ENCODE data around the gene ERICH3.

The ERICH3 gene

DNA sequence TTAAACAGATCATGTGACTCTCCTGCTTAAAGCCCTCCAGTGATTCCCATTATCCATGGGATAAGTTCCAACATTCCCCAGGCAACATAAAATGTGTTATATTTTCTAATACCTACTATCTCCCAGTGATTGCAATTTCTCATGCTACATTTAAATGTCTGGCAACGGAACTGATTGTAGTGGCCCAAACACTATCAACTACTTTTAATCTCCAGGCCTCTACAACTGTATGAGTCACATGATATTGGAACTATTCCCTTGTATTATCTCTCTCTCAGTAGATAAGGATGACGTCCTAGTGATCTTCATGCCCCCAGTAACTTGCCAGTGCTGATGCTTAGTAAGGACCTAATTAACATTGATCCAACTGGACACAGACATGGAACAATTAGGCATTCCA lies 49.9 kb downstream of the ERICH3 start:
- no peaks in the 10 kb centered on the region for H3K36me3 Mint-ChIP-seq
- H3K9me3 Mint-ChIP-seq = no peaks in the 10 kb centered on the region
- no peak overlapping the region for H3K4me3 Mint-ChIP-seq
- H3K4me1 Mint-ChIP-seq = no peaks in the 10 kb centered on the region
- H3K27me3 Mint-ChIP-seq = peaks cover 2% of the 10 kb centered on the region
- no peak overlapping the region for H3K27ac Mint-ChIP-seq

DNA sequence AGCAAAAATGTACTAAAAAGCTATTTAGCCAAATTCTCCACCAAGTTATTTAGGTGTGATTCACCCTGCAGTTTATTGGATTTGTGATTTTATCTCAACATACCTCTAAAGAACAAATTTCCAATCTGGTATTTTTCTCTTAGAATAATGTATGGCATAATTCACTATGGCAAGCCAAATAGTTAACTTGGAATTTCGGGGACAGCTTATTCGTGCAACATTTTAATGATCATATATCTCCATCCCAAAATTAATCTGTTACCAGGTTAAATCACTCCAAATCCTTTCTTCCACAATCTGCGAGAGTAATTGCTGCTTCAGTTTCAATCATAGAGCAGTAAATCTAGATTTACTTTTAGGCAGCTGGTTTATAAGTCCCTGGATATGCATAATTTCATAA lies 53.4 kb downstream of the ERICH3 start:
- no peak overlapping the region for H3K4me3 Mint-ChIP-seq
- no peaks in the 10 kb centered on the region for H3K9me3 Mint-ChIP-seq
- H3K27ac Mint-ChIP-seq = no peak overlapping the region
- H3K27me3 Mint-ChIP-seq = peaks cover 1% of the 10 kb centered on the region
- no peaks in the 10 kb centered on the region for H3K4me1 Mint-ChIP-seq
- no peaks in the 10 kb centered on the region for H3K36me3 Mint-ChIP-seq

DNA sequence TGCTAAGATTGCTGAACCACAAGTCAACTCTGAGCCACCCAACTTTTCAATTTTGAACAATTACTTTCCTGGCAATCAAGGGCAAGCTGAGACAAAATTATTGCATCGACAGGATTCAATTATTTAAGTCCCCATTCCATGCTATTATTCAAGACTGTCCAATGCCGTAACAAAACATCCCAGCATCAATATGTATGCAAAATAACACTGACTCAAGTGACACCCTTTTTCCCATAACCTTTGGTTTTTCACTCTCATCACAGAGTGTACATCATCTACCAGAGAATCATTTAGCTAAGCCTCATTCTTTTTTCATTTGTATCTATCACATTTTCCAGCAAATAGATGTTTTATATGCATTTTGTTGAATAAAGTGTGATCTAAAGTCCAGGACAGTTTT lies 54.6 kb downstream of the ERICH3 start:
- no peaks in the 10 kb centered on the region for H3K4me1 Mint-ChIP-seq

DNA sequence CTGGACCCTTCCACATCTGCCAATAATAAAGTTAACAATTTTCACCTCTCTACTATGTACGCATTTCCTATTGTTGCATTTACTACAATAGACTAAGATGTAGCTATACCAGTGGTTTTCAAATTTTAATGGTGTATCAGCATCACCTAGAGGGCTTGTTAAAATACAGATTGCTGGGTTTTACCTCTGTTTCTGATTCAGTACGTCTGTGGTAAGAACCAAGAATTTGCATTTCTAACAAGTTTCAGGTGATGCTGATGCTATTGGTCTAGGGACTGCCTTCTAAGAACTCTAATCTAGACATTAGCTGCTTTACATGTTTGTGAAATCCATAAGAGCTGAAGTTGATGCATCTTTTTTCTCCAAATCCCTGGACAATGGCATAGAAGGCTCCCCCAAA lies 59.7 kb downstream of the ERICH3 start:
- H3K9me3 Mint-ChIP-seq = no peaks in the 10 kb centered on the region
- H3K36me3 Mint-ChIP-seq = no peaks in the 10 kb centered on the region
- H3K27ac Mint-ChIP-seq = no peak overlapping the region
- no peaks in the 10 kb centered on the region for H3K4me1 Mint-ChIP-seq
- H3K4me3 Mint-ChIP-seq = no peak overlapping the region
- H3K27me3 Mint-ChIP-seq = peaks cover 1% of the 10 kb centered on the region

More for the DNA sequence above, 54.6 kb downstream of the ERICH3 start:
- no peaks in the 10 kb centered on the region for H3K36me3 Mint-ChIP-seq
- no peak overlapping the region for H3K4me3 Mint-ChIP-seq
- no peaks in the 10 kb centered on the region for H3K9me3 Mint-ChIP-seq
- H3K27me3 Mint-ChIP-seq = peaks cover 1% of the 10 kb centered on the region
- no peak overlapping the region for H3K27ac Mint-ChIP-seq

DNA sequence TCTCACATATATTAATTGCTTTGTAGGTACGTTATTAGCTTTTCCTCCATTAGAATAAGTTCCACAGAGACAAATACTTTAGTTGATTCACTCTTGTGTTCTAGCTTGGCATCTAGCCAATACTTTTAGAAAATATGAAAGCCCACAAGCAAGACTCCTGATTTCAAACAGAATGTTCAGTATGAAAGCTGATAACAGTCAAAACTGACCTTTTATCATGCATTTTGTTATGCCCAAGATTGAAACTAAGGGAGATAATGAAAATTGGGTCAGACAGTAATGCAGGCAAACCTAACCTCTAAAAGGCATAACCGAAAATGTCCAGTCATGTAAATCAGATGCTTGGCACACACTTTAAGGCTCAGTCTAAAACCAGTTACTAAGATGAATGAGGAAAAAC lies 61.7 kb downstream of the ERICH3 start:
- Mint-ChIP-seq H3K36me3 (no peaks in the 10 kb centered on the region), H3K9me3 (no peaks in the 10 kb centered on the region), H3K4me3 (no peak overlapping the region), H3K4me1 (no peaks in the 10 kb centered on the region), H3K27ac (no peak overlapping the region), H3K27me3 (peaks cover 1% of the 10 kb centered on the region)

DNA sequence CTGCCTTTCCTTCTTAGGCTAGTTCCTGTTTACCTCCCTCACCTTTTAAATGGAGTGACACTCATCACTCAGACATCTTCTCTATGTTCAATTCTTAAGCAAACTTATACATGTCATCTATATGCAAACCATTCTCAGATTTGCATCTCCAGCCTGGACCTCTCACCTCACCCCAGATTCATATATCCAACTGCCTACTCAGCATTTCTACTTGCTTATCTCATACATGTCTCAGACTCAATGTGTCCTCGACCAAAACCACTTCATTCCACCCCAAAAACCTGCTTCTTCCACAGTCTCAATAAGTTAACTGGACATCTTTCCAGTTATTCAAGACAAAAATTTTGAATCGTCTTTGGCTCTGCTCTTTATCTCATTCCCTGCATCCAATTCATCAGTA lies 62.6 kb downstream of the ERICH3 start:
- H3K4me1 Mint-ChIP-seq = no peaks in the 10 kb centered on the region
- no peak overlapping the region for H3K4me3 Mint-ChIP-seq
- H3K27ac Mint-ChIP-seq = no peak overlapping the region

DNA sequence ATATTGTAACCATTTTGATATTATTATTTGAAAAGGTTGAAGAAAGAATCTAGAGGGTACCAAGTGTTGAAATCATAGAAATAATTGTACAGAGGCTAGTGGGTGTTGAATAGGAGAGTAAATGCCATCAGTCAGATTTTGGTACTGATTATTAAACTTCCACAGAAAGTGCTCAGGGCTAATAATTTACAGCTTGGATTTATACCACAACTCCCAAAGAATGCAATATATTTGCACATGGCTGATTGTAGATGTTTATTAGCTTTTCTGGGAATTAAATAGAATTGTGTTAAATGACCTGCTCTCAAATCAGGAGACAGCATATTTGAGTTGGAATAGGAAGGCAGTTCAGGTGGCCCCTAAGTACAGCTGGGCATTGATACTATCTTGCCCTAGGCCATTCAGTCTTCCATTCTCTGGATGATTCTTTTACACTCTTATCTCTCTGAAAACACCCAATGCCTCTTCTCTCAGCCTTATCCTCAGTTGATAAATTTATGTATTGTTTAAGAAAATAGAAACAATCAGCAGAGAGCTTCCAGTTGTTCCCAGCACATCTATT lies 63.7 kb downstream of the ERICH3 start:
- Mint-ChIP-seq H3K4me3 (no peak overlapping the region), H3K27me3 (peaks cover 2% of the 10 kb centered on the region), H3K4me1 (no peaks in the 10 kb centered on the region), H3K9me3 (no peaks in the 10 kb centered on the region), H3K27ac (no peak overlapping the region), H3K36me3 (no peaks in the 10 kb centered on the region)

More for the DNA sequence above, 62.6 kb downstream of the ERICH3 start:
- Mint-ChIP-seq H3K9me3 (no peaks in the 10 kb centered on the region), H3K27me3 (no peaks in the 10 kb centered on the region), H3K36me3 (no peaks in the 10 kb centered on the region)

DNA sequence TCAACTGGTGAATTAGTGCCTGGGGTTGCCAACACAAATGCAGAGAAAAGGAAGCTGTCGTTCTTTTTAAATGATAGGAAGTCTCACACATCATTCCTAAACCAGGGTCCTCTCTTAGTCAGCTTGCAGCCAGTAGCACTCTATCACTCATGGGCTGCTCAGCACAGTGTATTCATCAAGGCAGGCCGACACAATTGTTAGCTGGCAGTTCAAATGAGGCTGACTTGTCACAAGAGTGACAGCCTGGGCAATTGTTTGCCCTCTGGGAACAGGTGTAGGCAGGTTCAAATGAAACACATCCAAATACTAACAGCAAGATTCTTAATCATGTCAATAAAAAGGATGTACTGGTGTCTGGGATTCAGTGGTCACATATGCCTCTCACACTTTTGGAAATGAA lies 76.9 kb downstream of the ERICH3 start:
- Mint-ChIP-seq H3K27ac (no peak overlapping the region), H3K4me1 (no peaks in the 10 kb centered on the region), H3K27me3 (peaks cover 1% of the 10 kb centered on the region), H3K36me3 (no peaks in the 10 kb centered on the region), H3K4me3 (no peak overlapping the region), H3K9me3 (no peaks in the 10 kb centered on the region)

DNA sequence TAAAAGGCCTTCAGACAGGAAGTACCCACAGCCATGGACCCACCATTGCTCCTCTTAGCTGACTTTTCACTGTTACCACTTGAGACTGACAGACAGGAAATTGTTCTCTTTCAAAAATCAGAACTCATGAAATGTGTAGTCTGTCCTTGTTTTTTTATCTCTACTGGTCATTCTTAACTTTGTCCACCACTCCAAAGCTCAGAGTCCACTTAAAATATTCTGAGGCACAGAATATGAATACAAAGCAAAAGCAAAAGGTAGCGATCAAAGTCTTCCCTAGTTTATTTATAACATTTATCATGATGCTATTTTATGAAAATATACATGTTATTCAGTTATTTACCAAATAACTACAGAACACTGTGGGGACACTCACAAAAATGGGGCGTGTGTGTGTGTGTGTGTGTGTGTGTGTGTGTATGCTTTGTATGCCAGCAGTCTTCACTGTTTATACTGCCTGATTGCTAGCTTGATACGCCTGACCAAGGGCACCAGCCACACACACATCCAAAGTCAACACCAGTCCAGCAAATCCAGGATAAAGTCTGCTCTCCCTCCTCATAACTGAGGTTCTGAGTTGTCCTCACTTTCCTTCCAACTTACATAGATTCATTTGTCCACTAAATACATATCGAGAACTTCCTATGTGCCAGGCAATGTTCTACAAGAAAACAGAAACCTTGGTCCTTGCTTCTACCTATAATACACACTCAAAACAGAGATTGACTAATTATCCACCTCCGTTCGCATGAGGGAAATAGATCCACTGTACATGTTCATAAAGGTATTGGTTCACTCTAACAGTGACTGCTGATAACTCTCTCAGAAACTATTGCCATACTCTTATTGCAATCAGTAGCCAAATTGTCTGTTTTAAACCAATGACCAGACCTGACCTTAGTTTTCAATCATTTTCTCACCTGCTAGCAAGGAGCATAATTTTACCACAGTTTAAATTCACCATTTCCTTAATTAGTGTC lies 79.4 kb downstream of the ERICH3 start:
- Mint-ChIP-seq H3K4me3 (no peak overlapping the region), H3K4me1 (no peaks in the 10 kb centered on the region), H3K36me3 (no peaks in the 10 kb centered on the region), H3K9me3 (no peaks in the 10 kb centered on the region), H3K27me3 (peaks cover 3% of the 10 kb centered on the region), H3K27ac (no peak overlapping the region)

DNA sequence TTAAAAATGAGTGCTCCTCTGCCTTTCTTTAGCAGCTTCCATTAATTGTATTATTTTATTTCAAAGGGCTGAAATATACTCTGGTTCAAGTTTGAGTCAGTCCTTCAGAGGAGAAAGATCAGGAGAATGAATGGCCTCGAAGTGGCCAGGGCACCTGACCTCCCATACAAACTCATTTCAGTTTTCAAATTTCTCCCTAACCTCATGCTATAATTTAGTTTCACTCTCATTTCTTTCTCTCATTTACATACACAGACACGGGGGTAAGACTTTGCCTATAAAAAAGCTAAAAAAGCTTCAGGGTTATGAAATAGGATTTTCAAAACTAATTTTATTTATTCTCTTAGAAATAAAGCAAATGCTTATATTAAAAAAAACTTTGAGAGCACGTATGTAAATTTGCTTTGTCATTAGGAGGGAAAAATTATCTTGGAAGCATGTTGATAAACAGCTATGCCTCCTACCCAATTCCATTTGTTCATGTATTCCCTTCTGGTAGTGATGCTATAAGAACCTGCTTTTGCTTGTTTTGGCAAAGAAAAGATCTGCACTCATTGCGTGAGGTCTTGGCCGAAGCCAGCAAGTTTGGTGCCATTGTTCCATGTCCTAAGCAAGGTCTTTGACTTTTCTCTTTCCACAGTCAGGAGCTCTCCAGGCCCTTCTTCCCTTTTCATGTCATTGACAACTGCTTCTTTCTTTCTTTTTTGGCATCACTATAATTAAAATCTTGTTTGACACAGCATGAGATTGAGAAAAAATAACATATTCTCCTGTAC lies 80.8 kb downstream of the ERICH3 start:
- H3K27ac Mint-ChIP-seq = no peak overlapping the region

DNA sequence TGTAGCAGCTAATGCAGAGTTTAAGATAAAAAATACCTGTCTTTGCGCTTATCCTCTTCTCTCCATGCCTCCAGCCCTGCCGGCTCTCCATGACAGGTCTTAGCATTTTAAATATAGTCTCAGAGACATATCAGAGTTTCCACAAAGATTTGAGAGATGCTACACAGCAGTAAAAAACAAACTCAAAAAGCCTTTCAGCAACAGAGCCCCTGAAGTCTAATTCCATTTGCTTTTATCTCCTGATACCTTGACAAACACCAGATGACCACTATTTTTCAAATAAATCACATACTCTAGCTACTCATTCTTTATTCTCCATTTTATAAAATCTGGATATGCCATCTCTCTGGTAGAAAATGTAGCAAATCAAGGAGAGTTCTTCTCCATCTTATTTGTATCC lies 81.6 kb downstream of the ERICH3 start:
- Mint-ChIP-seq H3K36me3 (no peaks in the 10 kb centered on the region), H3K4me1 (no peaks in the 10 kb centered on the region), H3K27ac (no peak overlapping the region), H3K4me3 (no peak overlapping the region), H3K9me3 (no peaks in the 10 kb centered on the region), H3K27me3 (peaks cover 2% of the 10 kb centered on the region)

More for the DNA sequence above, 80.8 kb downstream of the ERICH3 start:
- H3K4me3 Mint-ChIP-seq = no peak overlapping the region
- H3K4me1 Mint-ChIP-seq = no peaks in the 10 kb centered on the region
- H3K9me3 Mint-ChIP-seq = no peaks in the 10 kb centered on the region
- H3K36me3 Mint-ChIP-seq = no peaks in the 10 kb centered on the region
- peaks cover 2% of the 10 kb centered on the region for H3K27me3 Mint-ChIP-seq

DNA sequence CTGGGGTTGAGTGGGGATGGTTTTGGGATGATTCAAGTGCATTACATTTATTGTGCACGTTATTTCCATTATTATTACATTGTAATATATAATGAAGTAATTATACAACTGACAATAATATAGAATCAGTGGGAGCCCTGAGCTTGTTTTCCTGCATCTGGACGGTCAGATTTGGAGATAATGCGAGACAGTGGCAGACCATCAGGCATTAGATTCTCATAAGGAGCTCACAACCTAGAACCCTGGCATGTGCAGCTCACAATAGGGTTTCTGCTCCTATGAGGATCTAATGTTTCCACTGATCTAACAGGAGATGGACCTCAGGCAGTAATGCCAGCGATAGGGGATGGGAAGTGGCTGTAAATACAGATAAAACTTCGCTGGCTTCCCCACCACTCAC lies 83.3 kb downstream of the ERICH3 start:
- no peak overlapping the region for H3K27ac Mint-ChIP-seq
- no peaks in the 10 kb centered on the region for H3K36me3 Mint-ChIP-seq
- no peak overlapping the region for H3K4me3 Mint-ChIP-seq
- H3K4me1 Mint-ChIP-seq = no peaks in the 10 kb centered on the region
- no peaks in the 10 kb centered on the region for H3K9me3 Mint-ChIP-seq
- peaks cover 2% of the 10 kb centered on the region for H3K27me3 Mint-ChIP-seq

DNA sequence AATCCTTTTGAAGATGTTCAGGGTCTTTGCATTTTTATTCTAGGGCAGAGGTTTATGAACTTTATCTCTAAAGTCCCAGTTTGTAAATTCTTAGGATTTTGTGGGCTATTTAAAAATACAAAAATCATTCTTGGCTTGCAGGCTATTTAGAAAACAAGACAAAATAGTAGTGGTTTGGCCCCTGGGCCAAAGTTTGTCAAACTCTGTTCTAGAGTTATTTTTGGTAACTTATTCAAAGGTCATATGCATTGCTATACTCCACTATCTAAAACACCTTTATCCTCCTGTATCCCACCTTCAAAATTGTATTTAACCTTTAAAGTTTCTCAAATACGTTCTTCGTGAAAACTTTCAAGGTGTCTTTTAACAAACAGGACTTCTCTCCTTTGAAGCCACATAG lies 85.7 kb downstream of the ERICH3 start:
- Mint-ChIP-seq H3K27ac (no peak overlapping the region), H3K4me3 (no peak overlapping the region), H3K4me1 (no peaks in the 10 kb centered on the region), H3K27me3 (peaks cover 3% of the 10 kb centered on the region), H3K36me3 (no peaks in the 10 kb centered on the region), H3K9me3 (no peaks in the 10 kb centered on the region)

DNA sequence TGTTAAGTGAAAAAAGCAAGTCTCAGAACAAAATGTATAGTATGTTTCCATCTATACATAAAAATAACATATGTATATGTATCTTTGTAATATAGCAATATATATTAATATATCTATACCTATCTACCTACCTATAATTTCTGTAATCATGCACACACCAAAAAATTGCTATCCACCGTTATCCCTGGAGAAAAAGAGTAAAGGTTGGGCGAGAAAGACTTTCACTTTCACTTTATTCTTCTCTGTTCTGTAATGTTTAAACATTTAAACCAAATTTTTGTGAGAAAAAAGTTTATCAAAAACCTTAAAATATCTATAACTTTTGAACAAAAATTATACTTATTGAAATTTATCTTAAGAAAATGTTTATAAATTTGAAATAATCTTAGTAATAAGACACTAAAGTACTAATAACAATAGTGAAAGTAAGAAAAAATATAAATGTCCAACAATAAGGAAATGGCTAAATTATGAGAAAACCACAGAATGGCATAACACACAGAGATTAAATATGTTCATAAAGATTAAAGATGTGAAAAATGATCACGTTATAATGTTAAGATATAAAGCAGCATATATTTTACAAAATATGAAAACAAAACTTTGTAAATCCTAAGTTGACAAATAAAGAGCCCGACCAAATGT lies 87.2 kb downstream of the ERICH3 start:
- no peak overlapping the region for H3K4me3 Mint-ChIP-seq

DNA sequence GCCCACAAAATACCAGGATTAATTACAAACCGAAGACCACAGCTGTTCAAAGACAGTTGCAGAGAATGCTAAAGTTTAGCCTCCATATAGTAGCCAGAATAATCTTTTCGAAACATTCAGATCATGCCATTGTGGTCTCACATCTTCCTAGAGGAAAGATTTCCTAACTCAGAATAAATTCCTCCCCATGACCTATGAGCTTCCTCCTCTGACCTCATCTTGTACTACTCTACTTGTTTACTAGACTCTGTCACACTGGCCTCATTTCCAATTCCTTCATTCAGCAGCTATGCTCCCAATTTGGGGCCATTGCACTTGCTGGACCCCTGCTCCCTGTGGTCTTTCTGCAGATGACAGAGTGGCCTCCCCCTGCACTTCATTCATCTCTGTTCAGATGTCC lies 89.4 kb downstream of the ERICH3 start:
- Mint-ChIP-seq H3K27me3 (peaks cover 2% of the 10 kb centered on the region), H3K27ac (no peak overlapping the region), H3K36me3 (no peaks in the 10 kb centered on the region), H3K4me1 (no peaks in the 10 kb centered on the region), H3K4me3 (no peak overlapping the region), H3K9me3 (no peaks in the 10 kb centered on the region)

More for the DNA sequence above, 87.2 kb downstream of the ERICH3 start:
- no peaks in the 10 kb centered on the region for H3K36me3 Mint-ChIP-seq
- H3K9me3 Mint-ChIP-seq = no peaks in the 10 kb centered on the region
- H3K27me3 Mint-ChIP-seq = peaks cover 4% of the 10 kb centered on the region
- no peak overlapping the region for H3K27ac Mint-ChIP-seq
- no peaks in the 10 kb centered on the region for H3K4me1 Mint-ChIP-seq

Data from activated naive CD4-positive, alpha-beta T cell treated with anti-CD3 and anti-CD28 coated beads, Interleukin-2, amount 50 U/mL, for 24 hours (primary cell).